MM.1S (cell line): ENCODE measurements around the gene TYRO3.

ENCODE experiments used
- CTCF ChIP-seq: fragments of 300-600 bp; sonication (generic); IDR thresholded peaks from 2 replicates; pipeline ENCODE4 v1.5.1; 2016; ENCODE audit warnings: antibody characterized with exemption, low read length, mixed read lengths
- EZH2 ChIP-seq: fragments of 300-600 bp; sonication (generic); optimal IDR thresholded peaks from 2 replicates; pipeline ENCODE3; 2017; ENCODE audit warnings: low read depth, mild to moderate bottlenecking, antibody characterized with exemption, low read length, mixed read lengths
- EZH2phosphoT487 ChIP-seq: fragments of 300-600 bp; sonication (generic); IDR thresholded peaks from 2 replicates; pipeline ENCODE4 v1.6.1; 2018; ENCODE audit warnings: antibody characterized with exemption, low read length

GRCh38 chr15:41561777-41562145 is 2.7 kb downstream of the TYRO3 start:
- TF ChIP-seq CTCF = no peak
- TF ChIP-seq EZH2 = no peak
- TF ChIP-seq EZH2phosphoT487 = no peak
